K562 (cell line): ENCODE data around the gene TXLNB. TPM values are rescaled to one million over a fixed set of nuclear protein-coding genes. Genes with fewer than 3 reads are reported as not detected.

ENCODE experiments used
- ATAC-seq: fragments of 200-7000 bp; cut with Tn5 transposase; 3 replicates; pipeline ENCODE4 v1.9.1; 2020; ENCODE audit warnings: moderate library complexity
- BruUV-seq: library from RNA; stranded (reverse); fragments of 400-500 nt; replicated peaks from 2 replicates; lab custom pipeline; 2021; lab: Mats Ljungman, UMichigan
- CTCF ChIA-PET: fragments of 300-600 bp; formaldehyde crosslinking; extraction: SDS; loops from one replicate; lab custom pipeline; 2021; ENCODE audit warnings: low intra/inter-chr PET ratio; lab: Yijun Ruan, JAX
- POLR2A ChIA-PET: fragments of 300-600, 350-650 bp; sonication (Branson Sonifier 250); formaldehyde crosslinking; extraction: SDS; loops from one replicate; lab custom pipeline; 2021; ENCODE audit warnings: antibody characterized with exemption, inconsistent platforms; lab: Yijun Ruan, JAX
- DNase-seq, 4 experiments: peaks; one replicate each; pipeline versions ENCODE4 v3.0.0 to v3.0.0-alpha.2; 2011 to 2018; ENCODE audit warnings: low spot score in 3 of 4, mixed read lengths in 3 of 4; ENCODE audit errors: extremely low read depth in 1 of 4
- FAIRE-seq: peaks from 2 replicates; lab custom pipeline; 2011; peaks lifted over from hg19 to GRCh38; lab: Jason Lieb, UNC
- H2AFZ ChIP-seq: 2 replicates; pipeline ENCODE4 v1.6.0; 2011; ENCODE audit warnings: low read depth, low read length, control low read depth, inconsistent platforms
- H3K27ac ChIP-seq: fragments of 200-600 bp; 3 replicates; pipeline ENCODE4 v1.8.0; 2011; ENCODE audit warnings: low read depth, mild to moderate bottlenecking, control low read depth, inconsistent platforms, low read length, moderate library complexity, mixed read lengths; ENCODE audit errors: extremely low read depth
- H3K27me3 ChIP-seq, 2 experiments: fragments of 300-600 bp in 1 of 2; 2 replicates in 1 of 2; 3 replicates in 1 of 2; pipeline versions ENCODE4 v1.6.0 to v1.8.0; 2011; ENCODE audit warnings: inconsistent platforms in 2 of 2, low read length in 2 of 2, mild to moderate bottlenecking in 1 of 2, mixed read lengths in 1 of 2, moderate library complexity in 1 of 2; ENCODE audit not compliant: control insufficient read depth in 2 of 2, insufficient read depth in 2 of 2
- H3K36me3 ChIP-seq: fragments of 300-600 bp; 3 replicates; pipeline ENCODE4 v1.8.0; 2011; ENCODE audit warnings: mild to moderate bottlenecking, low read length, inconsistent platforms; ENCODE audit not compliant: control insufficient read depth, insufficient read depth
- H3K4me1 ChIP-seq, 2 experiments: fragments of 200-600 bp in 1 of 2; replicated peaks in 1 of 2; 2 replicates in 1 of 2; 3 replicates in 1 of 2; pipeline versions ENCODE4 v1.5.1 to v1.8.0; 2011; ENCODE audit warnings: inconsistent platforms in 2 of 2, low read length in 2 of 2, mild to moderate bottlenecking in 1 of 2, mixed read lengths in 1 of 2, moderate library complexity in 1 of 2; ENCODE audit not compliant: control insufficient read depth in 2 of 2, insufficient read depth in 2 of 2
- H3K4me2 ChIP-seq: 2 replicates; pipeline ENCODE4 v1.6.1; 2011; ENCODE audit warnings: low read length, control low read depth, inconsistent platforms, mixed read lengths; ENCODE audit not compliant: insufficient read depth
- H3K4me3 ChIP-seq: fragments of 200-600 bp; sonication (generic), shearing (Covaris generic); 2 replicates; pipeline ENCODE4 v1.5.1; 2016; ENCODE audit warnings: control low read depth, inconsistent platforms
- H3K79me2 ChIP-seq: fragments of 200-600 bp; 3 replicates; pipeline ENCODE4 v1.8.0; 2011; ENCODE audit warnings: low read length, inconsistent platforms; ENCODE audit not compliant: control insufficient read depth, insufficient read depth
- H3K9ac ChIP-seq, 2 experiments: 2 replicates each; pipeline versions ENCODE4 v1.6.0 to v1.6.1; 2011; ENCODE audit warnings: low read depth in 2 of 2, low read length in 2 of 2, control low read depth in 1 of 2, inconsistent platforms in 1 of 2, mild to moderate bottlenecking in 1 of 2, mixed read lengths in 1 of 2; ENCODE audit not compliant: insufficient read depth in 1 of 2
- H3K9me1 ChIP-seq: one replicate; pipeline ENCODE4 v1.6.0; 2011; ENCODE audit warnings: inconsistent platforms, mild to moderate bottlenecking, low read length, moderate library complexity; ENCODE audit not compliant: control insufficient read depth, insufficient read depth
- H3K9me3 ChIP-seq: replicated peaks from 2 replicates; pipeline ENCODE4 v1.5.1; 2011; ENCODE audit warnings: low read depth, low read length, inconsistent platforms; ENCODE audit not compliant: control insufficient read depth, insufficient read depth
- H4K20me1 ChIP-seq: replicated peaks from 2 replicates; pipeline ENCODE4 v1.6.1; 2011; ENCODE audit warnings: low read length, inconsistent platforms, mixed read lengths; ENCODE audit not compliant: control insufficient read depth, insufficient read depth
- CBX3 ChIP-seq, 2 experiments: IDR thresholded peaks; 1 replicate in 1 of 2; 2 replicates in 1 of 2; pipeline ENCODE4 v1.6.1; 2012; ENCODE audit warnings: inconsistent platforms in 2 of 2, low read length in 2 of 2, borderline replicate concordance in 1 of 2, control low read depth in 1 of 2
- DMBX1 ChIP-seq: fragments of 250-450 bp; sonication (Bioruptor Pico); IDR thresholded peaks from 2 replicates; pipeline ENCODE4 v1.8.0; 2022; ENCODE audit warnings: inconsistent platforms, mild to moderate bottlenecking, moderate library complexity, borderline replicate concordance
- EWSR1 ChIP-seq: fragments of 450-650 bp; IDR thresholded peaks from 2 replicates; pipeline ENCODE4 v1.6.1; 2018; ENCODE audit warnings: borderline replicate concordance, mild to moderate bottlenecking, low read depth, moderate library complexity; ENCODE audit not compliant: partially characterized antibody
- FOXK2 ChIP-seq, 2 experiments: fragments of 450-650 bp; IDR thresholded peaks in 1 of 2; conservative IDR thresholded peaks in 1 of 2; 2 replicates each; pipeline ENCODE4 v1.6.1; 2016; ENCODE audit warnings: low read depth in 2 of 2, mild to moderate bottlenecking in 1 of 2
- HDAC8 ChIP-seq: fragments of 450-650 bp; IDR thresholded peaks from 2 replicates; pipeline ENCODE4 v1.6.1; 2016; ENCODE audit warnings: mild to moderate bottlenecking, missing genetic modification characterization, moderate library complexity, missing compliant biosample characterization
- HOMEZ ChIP-seq: fragments of 250-450 bp; sonication (Bioruptor Pico); IDR thresholded peaks from 2 replicates; pipeline ENCODE4 v1.4.0; 2020; ENCODE audit warnings: mild to moderate bottlenecking, moderate library complexity
- KAT7 ChIP-seq: sonication (generic); formaldehyde crosslinking; IDR thresholded peaks from 2 replicates; pipeline ENCODE4 v1.8.0; 2022; ENCODE audit warnings: missing genetic modification reagents, mild to moderate bottlenecking, borderline replicate concordance
- MEF2D ChIP-seq: conservative IDR thresholded peaks from 2 replicates; pipeline ENCODE4 v1.6.1; 2016; ENCODE audit warnings: low read depth, missing genetic modification characterization, missing compliant biosample characterization
- RBM25 ChIP-seq: fragments of 200-400 bp; formaldehyde crosslinking; IDR thresholded peaks from 2 replicates; pipeline ENCODE4 v1.6.1; 2018; ENCODE audit warnings: low read length, low read depth, moderate library complexity; ENCODE audit not compliant: severe bottlenecking
- STAT5A ChIP-seq: IDR thresholded peaks from 2 replicates; pipeline ENCODE4 v1.6.1; 2012; ENCODE audit warnings: low read length, inconsistent platforms, borderline replicate concordance
- ZNF140 ChIP-seq: fragments of 250-450 bp; sonication (Bioruptor Pico); IDR thresholded peaks from 2 replicates; pipeline ENCODE4 v1.8.0; 2021; ENCODE audit warnings: moderate library complexity, mild to moderate bottlenecking, inconsistent platforms
- ZNF324 ChIP-seq: fragments of 250-450 bp; sonication (Bioruptor Pico); IDR thresholded peaks from 2 replicates; pipeline ENCODE4 v1.4.0; 2020; ENCODE audit warnings: mild to moderate bottlenecking
- ZNF395 ChIP-seq: fragments of 200-800 bp; sonication (Bioruptor generic); IDR thresholded peaks from 2 replicates; pipeline ENCODE4 v1.6.1; 2017; ENCODE audit warnings: missing genetic modification characterization, missing compliant biosample characterization
- ZNF408 ChIP-seq: fragments of 250-450 bp; sonication (Bioruptor Pico); IDR thresholded peaks from 2 replicates; pipeline ENCODE4 v1.4.0; 2020; ENCODE audit warnings: low read depth, mild to moderate bottlenecking, moderate library complexity
- ZNF717 ChIP-seq: fragments of 250-450 bp; sonication (Bioruptor Pico); IDR thresholded peaks from 2 replicates; pipeline ENCODE4 v1.5.0; 2021
- WGBS: fragments of 100-300 bp; shearing (Covaris generic); methylation state at CpG from one replicate; pipeline ENCODE4 v1.1.6; 2016; ENCODE audit warnings: low coverage, mixed read lengths; ENCODE audit not compliant: insufficient coverage; ENCODE audit errors: missing lambda C conversion rate; 5-methylcytosine and 5-hydroxymethylcytosine counted together
- in situ Hi-C: fragments of 300-500 bp; cut with MboI; formaldehyde crosslinking; loops from 4 replicates; pipeline ENCODE4 v1.15.0; 2018; ENCODE audit warnings: inconsistent platforms, mixed read lengths
- intact Hi-C: fragments of 100-400 bp; cut with micrococcal nuclease; formaldehyde crosslinking; loops from 2 replicates; pipeline ENCODE4 v1.14.2; 2022
- polyA plus RNA-seq, 8 experiments: library from polyadenylated mRNA; depleted of rRNA in 4 of 8; stranded (reverse) in 5 of 8; unstranded in 3 of 8; fragments of >200 nt; fragmentation: Nextera tagmentation in 2 of 8; fragmentation: Illumina TruSeq in 1 of 8; extraction: Ambion mirVana in 2 of 8; extraction: Trizol in 1 of 8; gene quantifications; 2 replicates each; pipeline versions ENCODE4 v1.2.1 to v1.2.3, GENCODE V29; 2011 to 2014; ENCODE audit warnings: inconsistent platforms in 1 of 8, missing spikeins in 1 of 8
- total RNA-seq, 7 experiments: library from RNA; depleted of rRNA in 6 of 7; stranded (reverse); fragments of >200 nt in 6 of 7; fragmentation: Illumina TruSeq in 2 of 7; extraction: Trizol in 2 of 7; gene quantifications; 2 replicates each; pipeline versions ENCODE4 v1.2.1 to v1.2.3, GENCODE V29; 2011 to 2021; ENCODE audit warnings: low replicate concordance in 1 of 7
- TF ChIP-seq, protein P1 (sequence below), 2 experiments: IDR thresholded peaks in 1 of 2; conservative IDR thresholded peaks in 1 of 2; 2 replicates each; pipeline ENCODE4 v1.6.1; 2016; ENCODE audit warnings: low read depth in 2 of 2, mild to moderate bottlenecking in 1 of 2, missing compliant biosample characterization in 1 of 2, missing genetic modification characterization in 1 of 2, moderate library complexity in 1 of 2

Gene TXLNB
- total and polyA plus RNA-seq, 9 of the 15 experiments (the other 6 are each of a cell fraction or from before 2014, with no cell fraction given) = not detected

GRCh38 chr6:139231206-139231605, 60.6 kb downstream of the TXLNB start:
- POLR2A ChIA-PET = interaction anchor here (1.3 kb wide), 1 partner anchor 10 kb away, joined by 3 read pairs; no protein-coding TSS in a partner anchor
- WGBS = 0% methylated on average over 2 of the region's 2 CpGs
- CTCF ChIA-PET = no interaction called here

More at GRCh38 chr6:139231206-139231605, 60.6 kb downstream of the TXLNB start:
- TF ChIP-seq ZNF140 (no peak), ZNF717 (CRISPR knock-in tag) (no peak), ZNF324 (CRISPR knock-in tag) (no peak), STAT5A (no peak), FOXK2 (conservative IDR thresholded peaks at IDR 0.05 in 1 of 2, IDR thresholded peaks at IDR 0.05 in 1 of 2; ENCODE audit: low read depth in 2 of 2) (no peak), KAT7 (no peak), EWSR1 (no peak), DMBX1 (CRISPR knock-in tag) (no peak), HDAC8 (tag) (no peak), HOMEZ (CRISPR knock-in tag) (no peak), CBX3 (IDR thresholded peaks at IDR 0.05; ENCODE audit: borderline replicate concordance in 1 of 2, low read length in 2 of 2) (no peak), ZNF408 (CRISPR knock-in tag) (no peak), MEF2D (tag) (no peak), ZNF395 (CRISPR knock-in tag) (no peak), RBM25 (no peak)
- TF ChIP-seq, protein P1, sequence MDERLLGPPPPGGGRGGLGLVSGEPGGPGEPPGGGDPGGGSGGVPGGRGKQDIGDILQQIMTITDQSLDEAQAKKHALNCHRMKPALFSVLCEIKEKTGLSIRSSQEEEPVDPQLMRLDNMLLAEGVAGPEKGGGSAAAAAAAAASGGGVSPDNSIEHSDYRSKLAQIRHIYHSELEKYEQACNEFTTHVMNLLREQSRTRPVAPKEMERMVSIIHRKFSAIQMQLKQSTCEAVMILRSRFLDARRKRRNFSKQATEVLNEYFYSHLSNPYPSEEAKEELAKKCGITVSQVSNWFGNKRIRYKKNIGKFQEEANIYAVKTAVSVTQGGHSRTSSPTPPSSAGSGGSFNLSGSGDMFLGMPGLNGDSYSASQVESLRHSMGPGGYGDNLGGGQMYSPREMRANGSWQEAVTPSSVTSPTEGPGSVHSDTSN (CRISPR knock-in tag; IDR thresholded peaks at IDR 0.05; ENCODE audit: low read depth) = no peak
- TF ChIP-seq, protein P1 (tag; conservative IDR thresholded peaks at IDR 0.05; ENCODE audit: low read depth) = no peak
- in situ Hi-C loops = no loop called here
- H3K9me3 ChIP-seq = no peaks in the 10 kb centered on the region
- H3K36me3 ChIP-seq = no peaks in the 10 kb centered on the region
- no peak overlapping the region for H3K4me3 ChIP-seq
- ATAC-seq (no peak), DNase-seq (no peak), FAIRE-seq (no peak)
- H3K27me3 ChIP-seq = no peaks in the 10 kb centered on the region
- no peak overlapping the region for H3K4me2 ChIP-seq
- H3K9me1 ChIP-seq = no peaks in the 10 kb centered on the region
- intact Hi-C loops = no loop called here
- no peaks in the 10 kb centered on the region for H3K4me1 ChIP-seq
- H3K27ac ChIP-seq = no peak overlapping the region
- H2AFZ ChIP-seq = no peak overlapping the region
- no TSS peak for BruUV-seq
- no peaks in the 10 kb centered on the region for H4K20me1 ChIP-seq
- no peak overlapping the region for H3K9ac ChIP-seq
- H3K79me2 ChIP-seq = no peaks in the 10 kb centered on the region
